GM12878 (cell line): ENCODE results near the gene SLC22A31.

Experiments used
- ATF2 ChIP-seq: IDR thresholded peaks from 2 replicates; pipeline ENCODE4 v1.6.1; 2012; ENCODE audit warnings: low read length, inconsistent platforms
- CEBPB ChIP-seq, 2 experiments: fragments of 150-350 bp in 1 of 2; IDR thresholded peaks; 2 replicates each; pipeline ENCODE4 v1.6.1; 2012 to 2014; ENCODE audit warnings: low read depth in 2 of 2, low read length in 2 of 2, borderline replicate concordance in 1 of 2, inconsistent platforms in 1 of 2
- CTCF ChIP-seq, 3 experiments: IDR thresholded peaks in 2 of 3; conservative IDR thresholded peaks in 1 of 3; 2 replicates each; pipeline ENCODE4 v1.5.1; 2011; ENCODE audit warnings: low read depth in 3 of 3, low read length in 3 of 3, mild to moderate bottlenecking in 3 of 3, control low read depth in 2 of 3, moderate library complexity in 2 of 3, inconsistent platforms in 1 of 3, mixed read lengths in 1 of 3; ENCODE audit not compliant: control insufficient read depth in 2 of 3, insufficient read depth in 1 of 3; ENCODE audit errors: extremely low read depth in 1 of 3
- EZH2 ChIP-seq: IDR thresholded peaks from 2 replicates; pipeline ENCODE4 v1.6.1; 2012; ENCODE audit warnings: low read depth, mild to moderate bottlenecking, control low read depth, inconsistent platforms, low read length, borderline replicate concordance; ENCODE audit not compliant: control insufficient read depth
- POLR2A ChIP-seq: IDR thresholded peaks from 2 replicates; pipeline ENCODE4 v1.6.1; 2011; ENCODE audit warnings: low read depth, mild to moderate bottlenecking, low read length
- SIN3A ChIP-seq: IDR thresholded peaks from 2 replicates; pipeline ENCODE4 v1.6.1; 2012; ENCODE audit warnings: low read depth, low read length, improper control_type of control experiment

GRCh38 chr16:89179656-89180315 lies 20.6 kb downstream of the SLC22A31 start:
- TF ChIP-seq SIN3A (no peak), CEBPB (IDR thresholded peaks at IDR 0.05; ENCODE audit: borderline replicate concordance in 1 of 2, low read depth in 2 of 2, low read length in 2 of 2) (no peak), CTCF (IDR thresholded peaks at IDR 0.05 in 2 of 3, conservative IDR thresholded peaks at IDR 0.05 in 1 of 3; ENCODE audit: control insufficient read depth in 2 of 3, extremely low read depth in 1 of 3, insufficient read depth in 1 of 3, low read depth in 3 of 3, low read length in 3 of 3) (no peak), EZH2 (no peak), POLR2A (no peak), ATF2 (no peak)
